Measurements from ENCODE around the gene TDRD9.

The TDRD9 gene

GRCh38 chr14:104080376-104081260 lies 152.4 kb downstream of the TDRD9 start:
- no peak for DNase-seq

- no peak for DNase-seq
Observed at GRCh38 chr14:104081261-104081835, 153.1 kb downstream of the TDRD9 start.

GRCh38 chr14:104081951-104082464 lies 153.8 kb downstream of the TDRD9 start:
- no peak for DNase-seq

- no peak for DNase-seq
Observed at GRCh38 chr14:104082807-104083206, 154.6 kb downstream of the TDRD9 start.

GRCh38 chr14:104084251-104085002 lies 156.2 kb downstream of the TDRD9 start:
- no peak for DNase-seq

- DNase-seq = no peak
Observed at GRCh38 chr14:104085032-104085888, 157.0 kb downstream of the TDRD9 start, which contains the start of gene ASPG. Gene ASPG (plus strand): TSS chr14:104085700. CDS start chr14:104085771, 71 bp downstream.

- no peak for DNase-seq
Observed at GRCh38 chr14:104085889-104086201, 157.6 kb downstream of the TDRD9 start.

GRCh38 chr14:104086210-104086660 lies 158.0 kb downstream of the TDRD9 start:
- DNase-seq = no peak

GRCh38 chr14:104086661-104087461 lies 158.6 kb downstream of the TDRD9 start:
- no peak for DNase-seq

GRCh38 chr14:104087505-104087904 lies 159.2 kb downstream of the TDRD9 start:
- no peak for DNase-seq

- DNase-seq = no peak
Observed at GRCh38 chr14:104087981-104088850, 160.0 kb downstream of the TDRD9 start.

GRCh38 chr14:104090071-104090748 lies 162.0 kb downstream of the TDRD9 start:
- DNase-seq = no peak

GRCh38 chr14:104091061-104091926 lies 163.0 kb downstream of the TDRD9 start:
- no peak for DNase-seq

GRCh38 chr14:104091927-104092771 lies 163.9 kb downstream of the TDRD9 start:
- DNase-seq = no peak

- DNase-seq = no peak
Observed at GRCh38 chr14:104092931-104093365, 164.7 kb downstream of the TDRD9 start.

GRCh38 chr14:104093366-104094055 lies 165.3 kb downstream of the TDRD9 start:
- no peak for DNase-seq
